ENCODE data around the gene ENOX1.

Gene ENOX1

GRCh38 chr13:43584751-43585150, 202.0 kb downstream of the ENOX1 start:
- DNase-seq, result no peak

DNA sequence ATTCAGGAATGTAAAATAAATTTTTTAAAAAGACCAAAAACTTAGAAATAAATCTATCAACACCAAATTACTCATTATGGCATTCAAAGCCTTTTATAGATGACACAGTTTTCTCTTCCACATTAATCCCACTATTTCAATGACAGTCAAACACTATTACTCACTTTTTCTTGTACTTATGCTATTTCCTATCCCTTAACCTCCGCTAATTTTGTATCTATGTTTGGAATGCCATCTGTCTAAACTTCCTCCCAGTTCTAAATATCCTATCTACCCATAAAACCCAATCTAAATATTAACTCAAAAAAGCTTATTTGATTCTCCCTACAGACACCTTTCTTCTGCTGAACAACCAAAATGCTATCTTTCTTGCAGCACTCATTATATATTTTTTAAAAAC, 203.5 kb downstream of the ENOX1 start:
- no peak for DNase-seq

- DNase-seq, result no peak
Measured at GRCh38 chr13:43580280-43580679, 206.5 kb downstream of the ENOX1 start.

DNA sequence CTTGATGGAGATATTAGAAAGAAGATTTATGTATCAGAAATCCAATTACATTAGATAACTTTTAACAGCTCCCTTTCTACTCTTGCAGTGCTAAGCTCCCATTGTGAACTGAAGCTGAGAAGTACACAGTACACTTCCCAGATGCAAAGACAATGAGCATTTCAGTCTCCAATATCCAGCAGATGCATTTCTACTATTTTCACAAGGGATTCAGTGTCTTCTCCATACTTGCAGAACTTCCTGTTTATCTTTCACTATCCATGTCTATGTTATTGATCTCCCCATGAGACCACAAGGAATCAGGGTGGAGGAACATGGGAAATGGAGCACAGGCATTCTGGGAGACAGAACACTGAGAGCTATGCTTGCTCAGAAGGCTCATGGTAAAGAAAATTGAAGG, 207.5 kb downstream of the ENOX1 start:
- no peak for DNase-seq

DNA sequence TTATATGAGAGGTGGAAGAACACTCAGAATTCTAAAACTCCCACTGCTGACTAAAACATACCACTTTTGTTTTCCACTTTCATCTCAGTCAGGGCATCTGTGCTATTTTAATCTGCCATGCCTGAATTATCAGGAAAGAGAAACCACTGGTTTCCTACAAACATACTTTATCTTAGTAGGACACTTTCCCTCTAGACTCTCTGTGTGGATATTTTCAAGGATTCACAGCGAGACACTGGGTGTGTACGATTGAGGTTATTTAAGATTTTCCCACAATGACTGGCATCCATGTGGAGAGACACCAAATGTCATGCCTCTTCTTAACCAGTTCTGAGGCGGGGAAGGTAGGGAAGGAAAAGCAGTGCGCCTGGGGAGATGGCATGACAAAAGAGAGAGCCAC, 212.2 kb downstream of the ENOX1 start:
- no peak for DNase-seq

GRCh38 chr13:43573802-43574514, 212.8 kb downstream of the ENOX1 start:
- DNase-seq, result no peak

DNA sequence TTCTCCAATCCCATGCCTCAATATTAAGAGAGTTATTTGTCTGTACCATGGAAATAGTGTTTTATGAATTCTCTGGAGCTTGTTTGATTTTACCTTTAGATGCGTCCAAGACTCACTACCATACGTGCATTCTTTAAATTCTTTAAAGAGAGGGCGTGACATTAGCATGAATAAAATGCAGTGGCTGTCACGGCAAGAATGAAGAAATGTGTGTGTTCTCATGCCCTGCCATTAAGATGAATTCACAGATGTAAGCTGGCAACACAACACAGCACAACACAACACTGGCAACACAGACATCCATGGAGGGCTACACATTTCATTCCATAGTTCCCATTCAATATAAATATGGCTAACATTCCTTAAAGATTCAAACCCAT, 213.4 kb downstream of the ENOX1 start:
- no peak for DNase-seq

- no peak for DNase-seq
Measured at GRCh38 chr13:43572656-43573360, 214.0 kb downstream of the ENOX1 start.

DNA sequence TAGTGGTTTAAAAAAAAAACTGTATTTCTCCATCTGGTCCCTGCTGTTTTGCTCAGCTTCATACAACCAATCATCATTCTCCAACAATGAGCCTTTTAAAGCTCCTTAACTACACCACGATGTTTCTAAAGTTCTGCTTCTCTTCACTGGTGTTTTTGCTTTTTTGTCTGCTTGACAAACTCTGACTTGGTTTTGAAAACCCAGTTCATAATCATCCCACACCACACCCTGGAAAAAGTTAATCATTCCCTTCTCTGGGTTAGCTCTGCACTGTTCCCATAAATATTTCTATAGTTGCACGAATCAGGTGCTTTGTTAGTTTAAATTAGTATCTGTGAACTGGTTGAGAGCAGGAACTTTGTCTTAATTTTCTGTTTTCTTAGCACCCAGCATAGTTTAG, 217.1 kb downstream of the ENOX1 start:
- no peak for DNase-seq

DNA sequence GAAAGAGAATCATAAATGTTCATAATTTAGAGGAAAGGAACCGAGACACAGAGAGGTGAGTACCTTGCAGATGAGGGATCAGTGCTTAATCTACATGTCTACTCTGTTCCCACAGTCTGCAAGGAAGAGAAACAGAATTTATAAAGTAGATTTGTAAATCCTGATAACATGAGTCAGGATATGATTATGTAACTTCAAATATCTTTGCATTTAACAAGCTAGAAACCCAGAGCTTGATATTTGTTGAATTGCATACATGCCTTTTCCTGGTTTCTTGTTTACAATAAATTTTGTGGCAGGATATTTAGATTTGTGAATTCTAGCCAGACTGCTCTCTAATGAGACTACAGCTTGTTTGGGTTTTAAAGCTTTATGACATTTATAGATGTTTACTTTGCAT, 219.2 kb downstream of the ENOX1 start:
- DNase-seq, result no peak

DNA sequence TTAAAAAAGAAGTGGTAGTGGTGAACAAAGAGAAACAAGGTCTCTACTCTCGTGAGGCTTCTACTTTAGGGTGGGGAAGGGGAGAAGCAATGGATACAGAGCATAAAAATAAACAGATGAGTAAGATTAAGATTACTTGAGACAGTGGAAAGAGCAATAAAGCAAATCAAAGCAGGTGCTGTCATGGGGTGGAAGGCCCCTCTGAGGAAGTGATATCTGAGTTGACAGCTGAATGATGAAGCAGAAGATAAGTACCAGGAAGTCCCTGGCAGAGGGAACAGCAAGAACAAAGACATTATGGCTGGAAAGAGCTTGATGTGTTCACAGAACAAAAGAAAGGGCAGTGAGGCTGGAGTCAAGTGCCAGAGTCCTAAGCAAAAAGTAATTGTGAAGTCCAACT, 221.8 kb downstream of the ENOX1 start:
- DNase-seq, result no peak

DNA sequence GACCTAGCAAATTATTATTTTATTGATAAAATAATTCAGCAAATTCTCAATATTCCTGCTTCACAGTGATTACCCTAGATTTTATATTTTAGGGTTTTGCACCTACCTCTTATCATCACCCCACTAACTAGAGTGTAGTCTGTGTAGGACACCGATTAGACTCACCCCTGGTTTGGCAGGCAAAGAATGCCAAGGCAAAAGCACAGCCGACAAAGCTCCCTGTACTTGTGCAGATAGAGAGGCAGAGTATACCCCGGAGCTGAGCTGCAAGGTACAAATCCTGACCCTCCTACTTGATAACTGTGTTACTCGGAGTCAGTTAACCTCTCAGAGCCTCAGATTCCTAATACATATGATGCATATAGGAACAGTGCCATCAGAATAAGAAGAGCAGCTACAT, 225.7 kb downstream of the ENOX1 start:
- DNase-seq, result no peak

DNA sequence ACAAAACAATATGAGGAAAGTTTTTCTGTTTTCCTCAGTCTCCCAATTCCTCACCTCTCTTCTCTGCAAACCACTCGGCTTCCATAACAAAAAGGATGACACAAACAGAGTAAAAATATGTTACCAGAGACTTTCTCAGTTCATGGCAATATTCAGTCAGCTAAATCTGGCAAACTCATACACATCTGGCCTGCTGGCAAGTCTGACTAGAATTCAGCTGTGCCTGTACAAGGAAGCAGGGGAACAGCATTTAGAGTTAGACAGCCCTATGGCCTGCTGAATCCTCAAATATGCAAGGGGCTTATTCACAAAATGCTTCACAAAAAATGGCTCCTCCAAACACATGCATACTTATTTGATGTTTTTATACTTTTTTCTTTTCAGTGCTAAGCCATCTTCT, 227.8 kb downstream of the ENOX1 start:
- DNase-seq, result no peak

GRCh38 chr13:43558326-43558725, 228.4 kb downstream of the ENOX1 start:
- no peak for DNase-seq

DNA sequence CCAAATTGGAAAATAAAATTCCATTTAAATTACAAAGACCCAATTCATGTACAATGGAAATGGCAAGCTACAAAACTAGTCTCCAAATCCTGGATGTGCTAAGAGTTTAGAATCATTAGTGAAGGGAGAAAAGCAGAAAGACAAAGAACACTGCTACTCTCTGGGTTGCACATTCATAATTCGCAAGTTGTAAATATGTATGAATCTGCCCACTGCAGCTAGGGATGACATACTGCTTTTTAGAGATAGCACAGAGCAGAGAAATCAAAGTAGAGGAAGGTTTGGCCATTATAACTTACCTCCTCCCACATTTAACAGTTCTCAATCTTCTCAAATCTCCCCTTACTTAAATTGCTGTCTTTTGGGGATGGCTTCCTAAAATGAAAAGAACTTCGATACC, 231.1 kb downstream of the ENOX1 start:
- DNase-seq, result no peak

DNA sequence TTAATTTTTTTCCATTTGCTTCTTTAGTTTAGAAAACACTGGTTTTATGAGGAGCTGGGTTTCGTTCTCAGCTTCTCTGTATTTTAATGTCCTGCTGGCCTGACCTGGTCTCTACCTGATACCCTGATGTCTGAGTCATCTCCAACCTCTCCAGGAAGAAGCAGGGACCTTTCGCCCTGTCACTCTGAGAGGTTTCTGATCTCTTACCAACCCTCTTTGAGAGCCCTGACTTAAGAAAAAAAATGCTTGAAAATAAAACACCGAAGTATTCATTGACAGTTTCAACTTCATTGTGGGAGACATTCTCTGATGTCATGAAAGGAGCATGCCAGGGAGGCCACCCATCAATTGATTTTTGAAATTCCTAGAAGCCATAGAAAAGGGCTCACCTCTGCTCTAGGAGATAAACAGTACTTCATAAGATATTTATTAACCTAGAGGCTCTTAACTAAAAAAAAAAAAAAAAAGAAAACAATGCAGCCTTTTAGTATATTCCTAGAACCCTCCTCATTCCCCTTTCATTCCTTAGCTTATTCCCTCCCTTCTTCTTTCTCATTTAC, 234.8 kb downstream of the ENOX1 start:
- DNase-seq, result no peak

- DNase-seq, result no peak
Measured at GRCh38 chr13:43546816-43547215, 240.0 kb downstream of the ENOX1 start.

DNA sequence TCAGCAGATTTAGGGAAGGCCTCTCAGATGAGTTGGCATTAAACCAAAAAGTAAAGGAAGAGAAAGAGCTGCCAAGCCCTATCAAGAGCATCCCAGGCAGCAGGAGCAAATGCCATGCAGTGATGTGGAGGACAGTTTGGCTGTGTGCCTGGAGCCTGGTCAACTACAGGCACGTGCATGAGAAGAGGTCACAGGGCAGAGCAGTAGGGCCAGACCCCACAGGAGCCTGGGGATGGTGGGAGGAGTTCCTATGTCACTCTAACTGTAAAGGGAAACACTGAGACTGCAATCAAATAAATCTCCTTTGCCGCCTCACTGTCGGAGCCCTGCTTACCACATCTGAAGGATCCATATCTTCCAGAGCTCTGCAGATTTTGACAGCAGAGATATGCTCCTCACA, 240.5 kb downstream of the ENOX1 start:
- no peak for DNase-seq

GRCh38 chr13:43545317-43545874, 241.4 kb downstream of the ENOX1 start:
- DNase-seq, result no peak

DNA sequence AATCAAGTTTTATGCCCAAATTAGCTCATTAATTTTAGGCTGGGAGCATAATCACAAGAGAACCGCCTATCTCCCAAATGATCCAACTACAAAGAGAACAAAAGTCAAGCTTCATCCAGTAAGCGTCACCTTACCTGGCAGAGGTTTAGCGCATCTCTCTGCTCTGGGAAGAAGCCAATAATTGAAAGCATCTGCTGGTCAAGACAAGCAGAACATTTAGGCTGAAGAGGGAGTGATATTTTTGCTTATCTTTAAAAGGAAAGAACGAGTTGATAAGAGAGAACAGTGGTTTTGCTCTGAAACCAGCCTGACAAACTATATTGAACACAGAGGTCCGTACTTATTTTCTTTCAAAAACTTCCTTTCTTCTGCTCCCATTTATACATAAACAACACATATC, 242.1 kb downstream of the ENOX1 start:
- DNase-seq, result no peak

DNA sequence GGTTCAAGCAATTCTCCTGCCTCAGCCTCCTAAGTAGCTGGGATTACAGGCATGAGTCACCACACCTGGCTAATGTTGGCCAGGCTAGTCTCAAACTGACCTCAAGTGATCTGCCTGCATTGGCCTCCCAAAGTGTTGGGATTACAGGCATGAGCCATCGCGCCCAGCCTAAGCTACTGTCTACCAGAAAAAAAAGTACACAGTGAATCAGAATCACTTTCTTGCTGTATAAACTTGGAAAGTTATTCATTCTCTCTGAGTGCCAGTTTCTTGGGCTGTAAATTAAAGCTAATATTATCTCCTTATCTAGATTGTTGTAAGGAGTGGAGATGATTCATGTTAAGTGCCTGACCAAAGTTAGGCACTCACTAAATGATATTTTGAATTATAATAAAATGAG, 242.8 kb downstream of the ENOX1 start:
- no peak for DNase-seq

DNA sequence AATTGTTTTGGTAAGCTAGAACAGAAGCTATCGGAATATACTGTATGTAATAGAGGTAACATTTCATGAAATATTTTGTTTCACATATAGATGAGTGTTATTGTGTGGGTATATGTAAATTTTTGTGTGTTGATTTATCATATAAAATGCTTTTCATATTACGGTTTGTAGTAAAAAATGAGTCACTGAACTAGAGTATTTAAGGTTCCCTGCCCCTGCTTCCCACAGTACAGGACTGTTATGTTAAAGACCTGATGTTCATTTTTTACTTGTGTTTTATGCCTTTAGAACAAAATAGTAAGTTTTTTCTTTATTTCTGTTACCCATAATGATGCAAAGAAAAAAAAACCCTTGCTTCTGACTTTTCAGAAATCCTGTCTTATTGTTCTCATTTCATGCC, 243.4 kb downstream of the ENOX1 start:
- no peak for DNase-seq

- no peak for DNase-seq
Measured at GRCh38 chr13:43537124-43537523, 249.6 kb downstream of the ENOX1 start.

DNA sequence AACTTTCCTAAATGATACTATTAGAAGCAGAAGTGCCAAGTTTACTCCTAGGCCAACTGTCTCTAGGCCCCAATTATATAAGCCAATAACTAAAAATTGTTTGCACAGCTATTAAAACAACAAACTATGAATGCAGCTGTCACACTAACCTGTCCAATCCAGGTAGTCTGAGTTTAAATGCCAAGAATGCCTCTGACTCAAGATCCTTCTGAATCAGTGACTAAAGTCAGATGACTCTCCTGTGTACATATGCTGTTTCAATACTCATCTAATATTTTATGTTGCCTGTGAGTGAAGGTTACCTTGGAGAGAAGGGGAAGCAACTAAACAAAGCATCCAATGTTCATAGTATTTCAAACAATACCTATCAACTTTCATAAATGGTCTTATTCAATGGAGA, 257.0 kb downstream of the ENOX1 start:
- no peak for DNase-seq

All from NCI-H1092 treated with DMSO at 0.1 percent for 48 hours (cell line).